Lower leg skin (tissue), 3 donors: Measurements from ENCODE around the gene RNU7-1.

Experiments
- CTCF ChIP-seq, 3 donors: fragments of 450-650 bp; IDR thresholded peaks; one replicate each; pipeline ENCODE4 v1.5.1; 2016; ENCODE audit warnings: antibody characterized with exemption in 3 of 3, mild to moderate bottlenecking in 3 of 3, moderate library complexity in 2 of 3
- POLR2A ChIP-seq, 2 donors: fragments of 450-650 bp; IDR thresholded peaks; one replicate each; pipeline ENCODE4 v1.6.1; 2016 to 2017; ENCODE audit warnings: antibody characterized with exemption in 2 of 2, mild to moderate bottlenecking in 1 of 2, moderate library complexity in 1 of 2

DNA sequence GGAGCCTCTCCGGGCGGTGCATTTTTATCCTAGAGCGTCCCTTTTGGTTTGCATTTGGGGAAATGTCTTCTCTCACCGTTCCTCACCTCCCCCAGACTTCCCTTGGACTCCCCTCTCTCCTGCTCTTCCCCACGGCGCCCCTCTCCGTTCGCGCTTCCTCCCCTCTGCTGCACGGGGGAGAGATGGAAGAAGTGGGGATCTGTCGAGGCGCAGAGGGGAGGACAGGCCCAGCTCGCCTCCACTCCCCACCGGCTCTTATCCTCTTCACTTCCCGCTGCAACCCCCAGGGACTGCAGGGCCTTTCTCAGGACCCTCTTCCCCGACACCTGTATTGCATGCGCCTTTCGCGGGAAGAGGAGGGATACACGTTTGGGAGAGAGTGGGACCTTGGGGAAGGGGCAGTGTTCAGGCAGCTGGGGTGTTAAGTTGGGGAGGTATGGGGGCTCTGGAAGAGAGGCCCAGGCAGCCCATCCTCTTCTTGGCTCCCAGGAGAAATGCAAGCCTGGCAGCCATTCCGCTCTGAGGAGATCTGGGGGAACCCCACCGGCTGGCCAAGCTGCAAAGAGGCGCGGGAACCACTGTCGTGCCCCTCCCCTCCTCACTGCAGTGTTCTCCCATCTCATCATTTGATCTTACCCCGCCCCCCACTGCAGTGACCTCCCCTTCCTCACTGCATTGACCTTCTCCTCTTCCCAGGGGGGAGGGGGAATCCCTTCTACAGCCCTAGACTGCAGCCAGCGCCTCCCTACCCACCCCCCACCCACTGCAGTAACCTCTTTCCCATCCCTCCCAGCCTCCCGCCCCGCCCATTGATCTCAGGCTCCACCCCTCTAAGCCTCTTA lies 28.4 kb upstream of the RNU7-1 start:
- no peak for TF ChIP-seq CTCF (IDR thresholded peaks at IDR 0.05)
- no peak for TF ChIP-seq POLR2A (IDR thresholded peaks at IDR 0.05)
